ENCODE results near the gene PLB1.

Gene PLB1

GRCh38 chr2:28463211-28463816 is 32.5 kb upstream of the PLB1 start:
- TF ChIP-seq EZH2phosphoT487 (IDR thresholded peaks at IDR 0.05; ENCODE audit: borderline replicate concordance) = no peak
- no peak for TF ChIP-seq CTCF (conservative IDR thresholded peaks at IDR 0.05; ENCODE audit: low read length)
- Histone ChIP-seq H3K9me3 (ENCODE audit: insufficient read depth, low read depth, low read length) (0 out of 2 replicates have a peak, but pooled peaks cover 4% of the 10 kb centered on the region), H3K4me2 (ENCODE audit: low read depth, low read length, poor library complexity, severe bottlenecking) (no peak overlapping the region), H3F3A (ENCODE audit: low read depth) (no peaks in the 10 kb centered on the region), H3K4me1 (ENCODE audit: insufficient read depth, low read length, poor library complexity, severe bottlenecking) (no peaks in the 10 kb centered on the region), H3K27me3 (ENCODE audit: insufficient read depth, low read length, poor library complexity, severe bottlenecking) (no peaks in the 10 kb centered on the region), H3K9me2 (replicated peaks; ENCODE audit: low read depth, low read length) (no peaks in the 10 kb centered on the region), H3K79me2 (ENCODE audit: insufficient read depth, low read length) (no peaks in the 10 kb centered on the region), H3K36me3 (ENCODE audit: insufficient read depth, low read length) (no peaks in the 10 kb centered on the region), H3K4me3 (ENCODE audit: low read length, poor library complexity, severe bottlenecking) (no peak overlapping the region), H3K9ac (ENCODE audit: low read depth, low read length, poor library complexity, severe bottlenecking) (no peak overlapping the region), H2AFZ (ENCODE audit: low read length) (no peak overlapping the region), H4K20me1 (ENCODE audit: insufficient read depth, low read length, poor library complexity, severe bottlenecking) (no peaks in the 10 kb centered on the region)

- Histone ChIP-seq H3K4me2 (ENCODE audit: low read depth, low read length, poor library complexity, severe bottlenecking) (no peak overlapping the region), H3K9me2 (replicated peaks; ENCODE audit: low read depth, low read length) (no peaks in the 10 kb centered on the region)
Observed at GRCh38 chr2:28463893-28464292, 32.0 kb upstream of the PLB1 start.

GRCh38 chr2:28465148-28465885 is 30.5 kb upstream of the PLB1 start:
- H4K20me1 ChIP-seq (ENCODE audit: insufficient read depth, low read length, poor library complexity, severe bottlenecking) = no peaks in the 10 kb centered on the region
- peaks cover 7% of the 10 kb centered on the region for H3K4me1 ChIP-seq (ENCODE audit: insufficient read depth, low read length, poor library complexity, severe bottlenecking)
- H3K9me2 ChIP-seq (replicated peaks; ENCODE audit: low read depth, low read length) = no peaks in the 10 kb centered on the region
- no peak for TF ChIP-seq CTCF (conservative IDR thresholded peaks at IDR 0.05; ENCODE audit: low read length)
- H3K79me2 ChIP-seq (ENCODE audit: insufficient read depth, low read length) = no peaks in the 10 kb centered on the region
- no peak overlapping the region for H3K4me2 ChIP-seq (ENCODE audit: low read depth, low read length, poor library complexity, severe bottlenecking)
- no peaks in the 10 kb centered on the region for H3K27me3 ChIP-seq (ENCODE audit: insufficient read depth, low read length, poor library complexity, severe bottlenecking)
- H3K4me3 ChIP-seq (ENCODE audit: low read length, poor library complexity, severe bottlenecking) = no peak overlapping the region
- 0 out of 2 replicates have a peak, but pooled peaks cover 4% of the 10 kb centered on the region for H3K9me3 ChIP-seq (ENCODE audit: insufficient read depth, low read depth, low read length)
- no peaks in the 10 kb centered on the region for H3F3A ChIP-seq (ENCODE audit: low read depth)
- no peak overlapping the region for H2AFZ ChIP-seq (ENCODE audit: low read length)
- no peaks in the 10 kb centered on the region for H3K36me3 ChIP-seq (ENCODE audit: insufficient read depth, low read length)
- no peak overlapping the region for H3K9ac ChIP-seq (ENCODE audit: low read depth, low read length, poor library complexity, severe bottlenecking)

More at GRCh38 chr2:28463893-28464292, 32.0 kb upstream of the PLB1 start:
- Histone ChIP-seq H3K4me1 (ENCODE audit: insufficient read depth, low read length, poor library complexity, severe bottlenecking) (no peaks in the 10 kb centered on the region), H3K79me2 (ENCODE audit: insufficient read depth, low read length) (no peaks in the 10 kb centered on the region), H3K27me3 (ENCODE audit: insufficient read depth, low read length, poor library complexity, severe bottlenecking) (no peaks in the 10 kb centered on the region), H3K9me3 (ENCODE audit: insufficient read depth, low read depth, low read length) (0 out of 2 replicates have a peak, but pooled peaks cover 4% of the 10 kb centered on the region), H3F3A (ENCODE audit: low read depth) (no peaks in the 10 kb centered on the region), H3K9ac (ENCODE audit: low read depth, low read length, poor library complexity, severe bottlenecking) (no peak overlapping the region), H4K20me1 (ENCODE audit: insufficient read depth, low read length, poor library complexity, severe bottlenecking) (no peaks in the 10 kb centered on the region), H2AFZ (ENCODE audit: low read length) (no peak overlapping the region), H3K4me3 (ENCODE audit: low read length, poor library complexity, severe bottlenecking) (no peak overlapping the region), H3K36me3 (ENCODE audit: insufficient read depth, low read length) (no peaks in the 10 kb centered on the region)
- no peak for TF ChIP-seq CTCF (conservative IDR thresholded peaks at IDR 0.05; ENCODE audit: low read length)
- no peak for TF ChIP-seq EZH2phosphoT487 (IDR thresholded peaks at IDR 0.05; ENCODE audit: borderline replicate concordance)
